Activated effector memory CD4-positive, alpha-beta T cell treated with anti-CD3 and anti-CD28 coated beads, Interleukin-2, amount 50 U/mL, for 16 hours (primary cell): Measurements from ENCODE around the gene G6PC1.
"Not testable (repeated sequence)": the region's sequence is repeated elsewhere in the genome, so short reads cannot be mapped to it uniquely, and the experiment has no call there.

Experiments
- DNase-seq: peaks from one replicate; pipeline ENCODE4 v3.0.0-alpha.2; 2020

Gene G6PC1

DNA sequence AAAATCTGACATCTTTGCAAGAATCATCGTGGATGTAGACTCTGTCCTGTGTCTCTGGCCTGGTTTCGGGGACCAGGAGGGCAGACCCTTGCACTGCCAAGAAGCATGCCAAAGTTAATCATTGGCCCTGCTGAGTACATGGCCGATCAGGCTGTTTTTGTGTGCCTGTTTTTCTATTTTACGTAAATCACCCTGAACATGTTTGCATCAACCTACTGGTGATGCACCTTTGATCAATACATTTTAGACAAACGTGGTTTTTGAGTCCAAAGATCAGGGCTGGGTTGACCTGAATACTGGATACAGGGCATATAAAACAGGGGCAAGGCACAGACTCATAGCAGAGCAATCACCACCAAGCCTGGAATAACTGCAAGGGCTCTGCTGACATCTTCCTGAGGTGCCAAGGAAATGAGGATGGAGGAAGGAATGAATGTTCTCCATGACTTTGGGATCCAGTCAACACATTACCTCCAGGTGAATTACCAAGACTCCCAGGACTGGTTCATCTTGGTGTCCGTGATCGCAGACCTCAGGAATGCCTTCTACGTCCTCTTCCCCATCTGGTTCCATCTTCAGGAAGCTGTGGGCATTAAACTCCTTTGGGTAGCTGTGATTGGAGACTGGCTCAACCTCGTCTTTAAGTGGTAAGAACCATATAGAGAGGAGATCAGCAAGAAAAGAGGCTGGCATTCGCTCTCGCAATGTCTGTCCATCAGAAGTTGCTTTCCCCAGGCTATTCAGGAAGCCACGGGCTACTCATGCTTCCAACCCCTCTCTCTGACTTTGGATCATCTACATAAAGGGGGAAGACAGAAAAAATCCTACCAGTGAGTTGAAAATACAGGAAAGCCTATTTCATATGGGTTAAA is at the start of gene G6PC1:
Gene G6PC1, plus strand, starts transcription at position 340 of the 872 bp plus-strand sequence. Its CDS starts 78 bp downstream, at position 418.
- no peak for DNase-seq

DNA sequence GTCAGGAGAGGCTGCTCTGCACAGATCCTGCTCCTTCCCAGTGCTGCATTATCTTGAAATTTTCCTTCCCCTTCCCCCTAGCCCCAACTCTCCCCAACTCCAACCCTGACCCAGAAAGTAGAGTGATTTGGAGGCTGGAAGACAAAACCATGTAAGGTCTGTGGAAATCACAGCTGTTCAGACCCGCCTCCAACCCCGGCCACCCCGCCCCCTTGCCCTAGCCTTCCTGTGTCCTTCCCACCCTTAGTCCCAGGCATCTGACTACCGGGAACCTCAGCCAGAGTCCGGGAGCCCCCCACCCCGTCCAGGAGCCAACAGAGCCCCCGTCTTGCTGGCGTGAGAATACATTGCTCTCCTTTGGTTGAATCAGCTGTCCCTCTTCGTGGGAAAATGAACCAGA is 49.6 kb upstream of the G6PC1 start, which contains the start of gene AOC3:
Gene AOC3, plus strand, starts transcription at position 246 of the 400 bp plus-strand sequence. Its CDS starts 145 bp downstream, at position 391.
- no peak for DNase-seq

GRCh38 chr17:42851371-42852240 is 49.0 kb upstream of the G6PC1 start:
- not testable (repeated sequence) for DNase-seq

GRCh38 chr17:42852351-42852750 is 48.2 kb upstream of the G6PC1 start:
- no peak for DNase-seq

DNA sequence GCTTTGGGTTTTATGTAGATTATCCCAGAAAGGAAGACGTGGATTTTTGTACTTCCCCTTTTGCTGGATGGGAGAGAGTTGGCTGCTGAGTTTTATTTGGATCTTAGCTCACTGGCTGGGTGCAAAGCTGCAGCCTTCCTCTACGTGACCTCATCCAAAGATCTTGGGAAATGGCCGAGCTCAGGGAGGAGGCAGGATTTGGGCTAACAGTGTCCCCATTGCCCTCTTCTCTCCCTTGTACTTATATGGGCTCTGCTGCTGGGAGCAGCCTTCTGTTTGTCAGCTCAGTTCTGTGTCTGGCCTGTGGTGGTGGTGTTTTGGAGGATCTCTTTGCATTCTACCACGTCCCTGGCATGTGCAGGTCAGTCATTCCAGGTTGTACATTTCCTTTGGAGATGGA is 47.6 kb upstream of the G6PC1 start:
- no peak for DNase-seq

- DNase-seq: no peak
Measured at GRCh38 chr17:42853597-42853967, 47.0 kb upstream of the G6PC1 start.

DNA sequence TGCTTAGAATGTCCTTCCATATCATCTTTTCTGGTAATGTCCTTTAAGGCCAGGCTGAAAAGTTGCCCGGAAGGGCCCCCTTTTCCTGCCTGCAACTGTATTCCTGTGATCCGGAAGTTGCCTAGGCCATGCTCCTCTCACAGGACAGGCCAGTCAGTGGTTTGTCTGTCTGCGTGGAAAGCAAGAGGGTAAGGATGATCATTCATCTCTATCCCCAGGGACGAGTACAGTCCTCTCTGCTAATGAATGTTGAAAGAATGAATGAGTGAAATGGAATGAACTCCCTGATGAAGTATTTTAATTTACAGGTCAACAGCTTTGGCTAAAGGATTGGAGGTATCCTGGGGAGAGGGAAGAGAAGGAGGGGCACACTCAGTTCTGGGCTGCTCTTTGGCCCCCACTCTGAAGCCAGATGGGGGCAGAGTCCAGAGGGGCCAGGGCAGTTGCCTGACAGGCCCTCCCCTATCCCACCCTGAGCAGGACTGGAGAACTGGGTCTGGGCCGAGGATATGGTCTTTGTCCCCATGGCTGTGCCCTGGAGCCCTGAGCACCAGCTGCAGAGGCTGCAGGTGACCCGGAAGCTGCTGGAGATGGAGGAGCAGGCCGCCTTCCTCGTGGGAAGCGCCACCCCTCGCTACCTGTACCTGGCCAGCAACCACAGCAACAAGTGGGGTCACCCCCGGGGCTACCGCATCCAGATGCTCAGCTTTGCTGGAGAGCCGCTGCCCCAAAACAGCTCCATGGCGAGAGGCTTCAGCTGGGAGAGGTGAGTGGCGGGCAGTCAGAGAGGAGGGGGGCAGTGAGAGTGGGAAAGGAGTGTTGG is 46.4 kb upstream of the G6PC1 start:
- DNase-seq: no peak

- DNase-seq: no peak
Measured at GRCh38 chr17:42855048-42855596, 45.5 kb upstream of the G6PC1 start.

- DNase-seq: not testable (repeated sequence)
Measured at GRCh38 chr17:42856093-42856492, 44.5 kb upstream of the G6PC1 start.

DNA sequence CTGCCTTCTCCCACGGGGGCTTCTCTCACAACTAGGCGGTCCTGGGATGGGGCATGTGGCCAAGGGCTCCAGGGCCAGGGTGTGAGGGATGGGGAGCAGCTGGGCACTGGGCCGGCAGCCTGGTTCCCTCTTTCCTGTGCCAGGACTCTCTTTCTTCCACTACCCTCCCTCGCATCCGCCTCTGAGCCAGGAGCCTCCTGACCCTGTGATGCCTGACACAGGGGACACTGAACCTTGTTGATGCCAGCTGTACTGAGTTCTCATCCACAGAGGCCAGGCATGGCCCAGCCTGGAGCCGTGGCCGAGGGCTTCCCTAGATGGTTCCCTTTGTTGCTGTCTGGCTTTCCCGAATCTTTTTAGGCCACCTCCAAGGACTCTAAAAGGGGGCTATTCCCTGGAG is 44.1 kb upstream of the G6PC1 start:
- DNase-seq: not testable (repeated sequence)

DNA sequence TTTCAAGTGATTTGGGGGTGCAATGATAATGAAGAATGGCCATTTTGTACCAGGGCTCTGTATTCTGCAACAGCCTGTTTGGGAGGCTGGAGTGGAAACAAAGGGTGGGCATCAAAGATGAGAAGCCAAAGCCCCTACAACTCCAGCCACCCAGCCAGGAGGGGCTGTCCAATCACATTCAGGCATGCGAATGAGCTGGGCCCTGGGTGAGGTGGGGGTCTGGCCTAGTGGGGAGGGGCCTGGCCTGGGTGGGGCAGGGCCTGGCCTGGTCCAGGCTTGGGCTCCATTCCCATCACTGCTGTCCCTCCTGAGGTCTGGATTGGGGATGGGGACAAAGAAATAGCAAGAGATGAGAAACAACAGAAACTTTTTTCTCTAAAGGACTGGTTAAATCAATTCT is 43.2 kb upstream of the G6PC1 start:
- no peak for DNase-seq

DNA sequence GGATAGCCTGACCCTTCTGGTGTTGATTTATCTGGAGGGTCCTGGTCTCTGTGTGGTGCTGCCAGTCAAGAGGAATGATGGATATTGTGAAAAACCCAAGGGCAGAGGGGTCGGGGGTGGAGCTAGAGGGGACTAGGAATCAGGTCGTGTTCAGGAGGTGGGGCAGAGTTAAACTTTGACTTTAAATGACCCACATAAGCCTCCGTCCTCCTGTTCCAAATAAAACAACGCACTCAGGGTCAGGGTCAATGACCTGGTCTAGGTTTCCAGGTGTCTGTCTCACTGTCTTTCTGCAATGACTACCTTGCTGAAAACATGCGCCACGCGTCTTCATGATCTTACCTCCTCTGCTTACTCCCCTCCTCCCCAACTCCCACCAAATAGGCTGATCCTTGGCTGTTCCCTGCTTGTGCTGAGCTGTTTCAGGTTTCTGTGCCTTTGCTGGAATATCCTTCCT is 34.9 kb upstream of the G6PC1 start:
- DNase-seq: no peak

- no peak for DNase-seq
Measured at GRCh38 chr17:42866216-42866615, 34.4 kb upstream of the G6PC1 start.

GRCh38 chr17:42866631-42867575 is 33.7 kb upstream of the G6PC1 start:
- no peak for DNase-seq

GRCh38 chr17:42867694-42868261 is 32.8 kb upstream of the G6PC1 start:
- DNase-seq: not testable (repeated sequence)

DNA sequence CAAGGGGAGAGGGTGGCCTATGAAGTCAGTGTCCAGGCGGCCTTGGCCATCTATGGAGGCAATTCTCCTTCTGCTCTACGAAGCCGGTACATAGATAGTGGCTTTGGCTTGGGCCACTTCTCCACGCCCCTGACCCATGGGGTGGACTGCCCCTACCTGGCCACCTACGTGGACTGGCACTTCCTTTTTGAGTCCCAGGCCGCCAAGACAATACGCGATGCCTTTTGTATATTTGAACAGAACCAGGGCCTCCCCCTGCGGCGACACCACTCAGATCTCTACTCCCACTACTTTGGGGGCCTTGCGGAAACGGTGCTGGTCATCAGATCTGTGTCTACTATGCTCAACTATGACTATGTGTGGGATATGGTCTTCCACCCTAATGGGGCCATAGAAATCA is 32.3 kb upstream of the G6PC1 start:
- no peak for DNase-seq

- no peak for DNase-seq
Measured at GRCh38 chr17:42871647-42872046, 29.0 kb upstream of the G6PC1 start.

DNA sequence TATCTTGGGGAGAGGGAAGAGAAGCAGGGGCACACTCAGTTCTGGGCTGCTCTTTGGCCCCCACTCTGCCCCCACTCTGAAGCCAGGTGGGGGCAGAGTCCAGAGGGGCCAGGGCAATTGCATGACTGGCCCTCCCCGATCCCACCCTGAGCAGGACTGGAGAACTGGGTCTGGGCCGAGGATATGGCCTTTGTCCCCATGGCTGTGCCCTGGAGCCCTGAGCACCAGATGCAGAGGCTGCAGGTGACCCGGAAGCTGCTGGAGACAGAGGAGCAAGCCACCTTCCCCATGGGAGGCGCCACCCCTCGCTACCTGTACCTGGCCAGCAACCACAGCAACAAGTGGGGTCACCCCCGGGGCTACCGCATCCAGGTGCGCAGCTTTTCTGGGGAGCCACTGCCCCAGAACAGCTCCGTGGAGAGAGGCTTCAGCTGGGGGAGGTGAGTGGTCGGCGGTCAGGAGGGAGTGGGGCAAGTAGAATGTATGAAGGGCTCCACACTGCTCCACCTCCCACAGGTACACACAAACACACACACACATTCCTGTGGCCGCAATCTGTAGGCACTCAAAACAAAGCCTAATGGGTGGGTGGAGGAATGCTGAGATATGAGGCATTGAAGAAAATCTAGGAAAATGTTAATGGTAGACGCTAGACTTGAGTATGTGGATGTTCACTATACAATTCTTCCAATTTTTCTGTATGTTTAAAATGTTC is 28.2 kb upstream of the G6PC1 start:
- DNase-seq: no peak

- DNase-seq: no peak
Measured at GRCh38 chr17:42873315-42873714, 27.3 kb upstream of the G6PC1 start.
